ENCODE measurements around the gene TMEM131.

TMEM131 gene

DNA sequence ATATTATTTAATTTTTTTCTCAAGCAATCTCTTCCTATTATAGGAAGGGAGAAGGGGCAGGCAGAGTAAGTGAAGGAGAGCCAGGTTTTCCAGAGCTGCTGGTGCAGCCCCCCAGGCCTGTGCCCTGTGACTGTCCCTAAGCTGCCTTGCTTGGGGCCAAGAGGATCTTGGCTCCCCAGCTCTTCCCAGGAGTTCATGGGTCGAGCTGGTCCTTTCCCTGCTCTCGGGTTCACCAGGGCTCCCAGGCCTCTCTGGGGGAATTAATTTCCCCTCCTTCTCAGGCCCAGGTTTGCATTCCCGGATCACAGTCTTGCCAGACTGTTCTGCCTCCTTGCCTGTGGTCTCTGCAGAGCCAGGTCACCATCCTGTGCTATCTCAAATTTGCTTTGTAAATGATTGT is 12.7 kb upstream of the TMEM131 start:
- TF ChIP-seq, protein P1, sequence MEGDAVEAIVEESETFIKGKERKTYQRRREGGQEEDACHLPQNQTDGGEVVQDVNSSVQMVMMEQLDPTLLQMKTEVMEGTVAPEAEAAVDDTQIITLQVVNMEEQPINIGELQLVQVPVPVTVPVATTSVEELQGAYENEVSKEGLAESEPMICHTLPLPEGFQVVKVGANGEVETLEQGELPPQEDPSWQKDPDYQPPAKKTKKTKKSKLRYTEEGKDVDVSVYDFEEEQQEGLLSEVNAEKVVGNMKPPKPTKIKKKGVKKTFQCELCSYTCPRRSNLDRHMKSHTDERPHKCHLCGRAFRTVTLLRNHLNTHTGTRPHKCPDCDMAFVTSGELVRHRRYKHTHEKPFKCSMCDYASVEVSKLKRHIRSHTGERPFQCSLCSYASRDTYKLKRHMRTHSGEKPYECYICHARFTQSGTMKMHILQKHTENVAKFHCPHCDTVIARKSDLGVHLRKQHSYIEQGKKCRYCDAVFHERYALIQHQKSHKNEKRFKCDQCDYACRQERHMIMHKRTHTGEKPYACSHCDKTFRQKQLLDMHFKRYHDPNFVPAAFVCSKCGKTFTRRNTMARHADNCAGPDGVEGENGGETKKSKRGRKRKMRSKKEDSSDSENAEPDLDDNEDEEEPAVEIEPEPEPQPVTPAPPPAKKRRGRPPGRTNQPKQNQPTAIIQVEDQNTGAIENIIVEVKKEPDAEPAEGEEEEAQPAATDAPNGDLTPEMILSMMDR (IDR thresholded peaks at IDR 0.05; ENCODE audit: borderline replicate concordance, insufficient read depth, low read depth, low read length) = no peak
- no peak overlapping the region for H3K4me3 ChIP-seq (ENCODE audit: low read depth, low read length)

DNA sequence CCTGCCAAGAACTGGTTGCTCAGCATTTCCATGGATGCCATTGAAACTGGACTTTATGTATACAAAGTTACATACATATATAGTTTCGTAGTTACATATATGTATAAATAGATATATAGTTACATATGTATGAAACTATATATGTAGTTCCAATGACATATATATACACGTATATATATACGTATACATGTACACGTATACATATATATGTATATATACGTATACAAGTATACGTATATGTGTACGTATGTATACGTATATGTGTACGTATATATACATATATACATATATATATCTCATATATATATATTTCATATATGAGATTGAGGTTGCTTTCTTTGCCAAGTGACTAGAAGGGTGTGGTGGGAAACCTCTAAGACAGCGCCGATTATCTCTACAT is 10.6 kb upstream of the TMEM131 start:
- TF ChIP-seq, protein P1 (IDR thresholded peaks at IDR 0.05; ENCODE audit: borderline replicate concordance, insufficient read depth, low read depth, low read length) = no peak
- H3K4me3 ChIP-seq (ENCODE audit: low read depth, low read length) = no peak overlapping the region

DNA sequence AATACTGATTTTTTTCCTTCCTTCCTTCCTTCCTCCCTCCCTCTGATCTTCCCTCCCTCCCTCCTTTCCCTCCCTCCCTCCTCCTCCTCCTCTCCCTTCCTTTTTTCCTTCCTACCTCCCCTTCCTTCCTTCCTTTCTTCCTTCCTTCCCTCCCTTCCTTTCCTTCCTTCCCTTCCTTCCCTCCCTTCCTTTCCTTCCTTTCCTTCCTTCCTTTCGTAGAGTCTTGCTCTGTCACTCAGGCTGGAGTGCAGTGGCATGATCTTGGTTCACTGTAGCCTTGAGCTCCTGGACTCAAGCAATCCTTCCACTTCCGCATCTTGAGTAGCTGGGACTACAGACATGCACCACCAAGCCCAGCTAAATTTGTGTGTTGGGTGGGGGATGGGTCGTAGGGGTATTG is 8.9 kb upstream of the TMEM131 start:
- H3K4me3 ChIP-seq (ENCODE audit: low read depth, low read length) = no peak overlapping the region
- TF ChIP-seq, protein P1 (IDR thresholded peaks at IDR 0.05; ENCODE audit: borderline replicate concordance, insufficient read depth, low read depth, low read length) = no peak

DNA sequence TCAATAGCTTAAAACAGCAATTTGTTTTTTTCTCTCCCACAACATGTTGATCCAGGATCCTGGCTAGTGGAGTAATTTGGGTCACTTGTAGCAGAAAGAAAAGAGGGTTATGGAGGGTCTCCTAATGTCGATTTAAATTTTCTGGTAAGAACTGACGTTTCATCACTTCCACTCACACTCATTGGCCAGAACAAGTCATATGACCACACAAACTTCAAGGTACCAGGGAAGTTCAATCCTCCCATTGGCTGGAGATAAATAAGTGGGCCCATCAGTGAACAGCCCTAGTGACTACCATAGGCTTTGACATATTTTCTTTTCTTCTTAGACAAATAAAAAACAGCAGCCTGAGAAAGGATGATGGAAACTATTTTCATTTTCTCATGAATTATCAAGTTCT is 8.3 kb upstream of the TMEM131 start:
- H3K4me3 ChIP-seq (ENCODE audit: low read depth, low read length) = no peak overlapping the region
- TF ChIP-seq, protein P1 (IDR thresholded peaks at IDR 0.05; ENCODE audit: borderline replicate concordance, insufficient read depth, low read depth, low read length) = no peak

DNA sequence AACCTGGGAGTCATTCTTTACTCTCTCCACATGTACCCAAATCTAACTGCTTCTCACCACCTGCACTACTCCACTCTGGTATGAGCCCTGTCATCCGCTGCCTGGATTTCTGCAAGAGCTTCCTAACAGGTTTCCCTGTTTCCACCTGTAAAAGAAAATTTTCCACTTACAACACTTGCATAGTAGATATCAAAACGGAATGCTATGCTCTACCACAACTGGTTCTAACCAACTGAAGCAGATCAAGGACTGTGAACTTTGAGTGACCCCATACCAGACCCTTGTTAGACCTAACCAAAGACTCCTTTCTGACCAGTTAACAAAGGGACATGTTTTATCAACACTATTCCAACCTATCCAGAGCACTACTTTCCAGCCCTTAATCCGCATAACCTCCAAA is 3.8 kb upstream of the TMEM131 start:
- H3K4me3 ChIP-seq (ENCODE audit: low read depth, low read length) = no peak overlapping the region
- TF ChIP-seq, protein P1 (IDR thresholded peaks at IDR 0.05; ENCODE audit: borderline replicate concordance, insufficient read depth, low read depth, low read length) = no peak

DNA sequence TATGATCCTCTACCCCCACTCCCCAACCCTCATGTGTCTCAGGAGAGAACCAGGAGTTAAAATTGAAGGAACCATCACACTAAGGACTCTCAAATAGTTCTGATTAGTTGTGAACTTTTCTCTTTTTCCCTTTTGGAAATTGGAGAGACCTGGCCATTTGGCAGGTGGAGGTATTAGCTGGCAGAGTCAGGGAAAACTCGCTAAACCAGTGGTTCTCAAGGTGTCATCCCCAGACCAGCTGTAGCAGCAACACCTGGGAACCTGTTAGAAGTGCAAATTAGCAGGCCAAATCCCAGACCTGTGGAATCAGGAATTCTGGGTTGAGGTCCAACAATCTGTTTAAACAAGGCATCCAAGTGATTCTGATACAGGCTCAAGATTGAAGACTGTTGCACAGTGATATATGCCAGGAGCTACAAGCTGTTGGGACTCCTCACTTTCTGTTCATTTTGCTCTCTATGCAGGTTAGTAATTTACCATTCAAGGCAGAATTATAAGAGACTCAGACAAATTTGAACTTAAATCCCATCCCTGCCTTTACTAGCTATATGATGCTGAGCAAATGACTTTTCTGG is 2.8 kb upstream of the TMEM131 start:
- no peak overlapping the region for H3K4me3 ChIP-seq (ENCODE audit: low read depth, low read length)
- TF ChIP-seq, protein P1 (IDR thresholded peaks at IDR 0.05; ENCODE audit: borderline replicate concordance, insufficient read depth, low read depth, low read length) = no peak

DNA sequence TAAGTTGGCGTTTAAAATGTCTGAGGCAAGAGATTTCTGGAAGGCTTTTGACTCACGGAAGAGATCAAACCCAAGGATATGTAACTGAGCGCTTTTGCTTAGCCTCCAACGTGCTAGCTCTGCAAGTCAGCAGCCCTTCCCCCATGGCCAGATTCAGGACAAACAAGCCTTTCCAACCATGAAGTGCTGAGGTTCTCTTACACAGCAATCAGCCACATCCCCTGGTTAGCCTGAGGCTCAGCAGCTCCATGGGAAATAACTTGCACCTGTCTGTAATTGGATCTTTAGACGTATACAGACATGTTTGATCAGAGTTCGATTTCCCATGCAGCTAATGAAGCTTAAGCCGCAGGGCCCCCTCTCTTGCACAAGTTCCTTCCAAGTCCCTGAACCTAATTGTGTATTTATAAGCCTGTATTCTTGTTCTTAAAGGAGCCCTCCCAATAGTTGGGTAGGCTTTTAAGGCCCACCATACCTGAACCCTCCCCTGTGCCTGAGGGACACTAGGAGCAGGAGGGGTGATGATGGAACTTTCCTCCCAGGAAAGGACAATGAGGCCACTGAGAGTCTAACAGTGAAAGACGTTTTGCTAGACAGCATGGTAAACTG is 2.1 kb upstream of the TMEM131 start:
- H3K4me3 ChIP-seq (ENCODE audit: low read depth, low read length) = no peak overlapping the region
- TF ChIP-seq, protein P1 (IDR thresholded peaks at IDR 0.05; ENCODE audit: borderline replicate concordance, insufficient read depth, low read depth, low read length) = no peak
